ENCODE measurements around the gene POLD1.

GRCh38 chr19:50368649-50369570, 15.2 kb upstream of the POLD1 start:
- TF ChIP-seq EZH2 (IDR thresholded peaks at IDR 0.05; ENCODE audit: borderline replicate concordance, low read length) (no peak), CTCF (IDR thresholded peaks at IDR 0.05; ENCODE audit: low read length) (peak; percentile 87)
